ENCODE results near the gene SHBG.

Gene SHBG

GRCh38 chr17:7629939-7630571 is at the start of gene SHBG:
Gene SHBG (plus strand): TSS chr17:7630135. CDS start chr17:7630173, 38 bp downstream.
- DNase-seq (ENCODE audit: low read depth) = no peak
- no peak for TF ChIP-seq CTCF (IDR thresholded peaks at IDR 0.05; ENCODE audit: low read depth, low read length, missing control alignments)
- no peak within 1 kb of the TSS for H3K4me3 ChIP-seq (ENCODE audit: low read depth, low read length)

GRCh38 chr17:7580604-7581575 is 49.0 kb upstream of the SHBG start:
- no peak for TF ChIP-seq CTCF (IDR thresholded peaks at IDR 0.05; ENCODE audit: low read depth, low read length, missing control alignments)
- no peak for DNase-seq (ENCODE audit: low read depth)
- no peak overlapping the region for H3K4me3 ChIP-seq (ENCODE audit: low read depth, low read length)

GRCh38 chr17:7582396-7583252 is 47.3 kb upstream of the SHBG start:
- no peak for DNase-seq (ENCODE audit: low read depth)
- peak overlapping the region; percentile 75 for H3K4me3 ChIP-seq (ENCODE audit: low read depth, low read length)
- no peak for TF ChIP-seq CTCF (IDR thresholded peaks at IDR 0.05; ENCODE audit: low read depth, low read length, missing control alignments)

GRCh38 chr17:7583253-7584109 is 46.5 kb upstream of the SHBG start, which contains the start of gene MPDU1:
Gene MPDU1 (plus strand): TSS chr17:7583852. CDS start chr17:7583863, 11 bp downstream.
- DNase-seq (ENCODE audit: low read depth) = peak; percentile 83
- peak within 1 kb of the TSS; percentile 75 for H3K4me3 ChIP-seq (ENCODE audit: low read depth, low read length)
- no peak for TF ChIP-seq CTCF (IDR thresholded peaks at IDR 0.05; ENCODE audit: low read depth, low read length, missing control alignments)

- peak; percentile 35 for TF ChIP-seq CTCF (IDR thresholded peaks at IDR 0.05; ENCODE audit: low read depth, low read length, missing control alignments)
- no peak overlapping the region for H3K4me3 ChIP-seq (ENCODE audit: low read depth, low read length)
- no peak for DNase-seq (ENCODE audit: low read depth)
Observed at GRCh38 chr17:7586673-7587419, 43.1 kb upstream of the SHBG start.
